Prostate gland (tissue), 2 donors: ENCODE results near the gene DICER1.

Experiments used
- POLR2A ChIP-seq: fragments of 450-650 bp; IDR thresholded peaks from one replicate; pipeline ENCODE4 v1.6.1; 2016; ENCODE audit warnings: antibody characterized with exemption, mild to moderate bottlenecking
- POLR2AphosphoS5 ChIP-seq: sonication (generic); formaldehyde crosslinking; IDR thresholded peaks from one replicate; pipeline ENCODE4 v1.6.1; 2017; ENCODE audit warnings: antibody characterized with exemption
- TF ChIP-seq, protein P1 (sequence below), 4 experiments: fragments of 200-600 bp in 2 of 4; fragments of 450-650 bp in 2 of 4; sonication (generic) in 2 of 4; IDR thresholded peaks; 1 replicate in 3 of 4; 2 replicates in 1 of 4; pipeline ENCODE4 v1.5.1; 2016 to 2019; ENCODE audit warnings: antibody characterized with exemption in 4 of 4, mild to moderate bottlenecking in 2 of 4, moderate library complexity in 2 of 4

DNA sequence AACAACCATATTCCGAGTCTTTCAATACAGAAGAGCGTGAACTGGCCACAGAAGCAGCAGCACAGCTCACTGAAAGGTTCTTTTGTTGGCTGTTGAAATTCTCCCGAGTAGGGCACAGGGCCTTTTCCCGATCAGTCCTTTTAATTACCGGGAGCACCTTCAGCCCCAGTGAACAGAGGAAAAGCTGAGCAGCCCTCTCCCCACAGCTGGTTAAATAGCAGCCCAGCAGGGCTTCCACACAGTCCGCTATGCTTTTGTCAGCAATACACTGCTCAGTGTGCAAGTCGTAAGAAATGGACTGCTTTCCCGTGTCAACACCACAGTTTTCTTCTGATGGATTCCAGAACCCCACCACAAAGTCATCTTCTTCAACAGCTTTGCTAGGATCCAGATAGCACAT is 61.3 kb downstream of the DICER1 start:
- TF ChIP-seq, protein P1, sequence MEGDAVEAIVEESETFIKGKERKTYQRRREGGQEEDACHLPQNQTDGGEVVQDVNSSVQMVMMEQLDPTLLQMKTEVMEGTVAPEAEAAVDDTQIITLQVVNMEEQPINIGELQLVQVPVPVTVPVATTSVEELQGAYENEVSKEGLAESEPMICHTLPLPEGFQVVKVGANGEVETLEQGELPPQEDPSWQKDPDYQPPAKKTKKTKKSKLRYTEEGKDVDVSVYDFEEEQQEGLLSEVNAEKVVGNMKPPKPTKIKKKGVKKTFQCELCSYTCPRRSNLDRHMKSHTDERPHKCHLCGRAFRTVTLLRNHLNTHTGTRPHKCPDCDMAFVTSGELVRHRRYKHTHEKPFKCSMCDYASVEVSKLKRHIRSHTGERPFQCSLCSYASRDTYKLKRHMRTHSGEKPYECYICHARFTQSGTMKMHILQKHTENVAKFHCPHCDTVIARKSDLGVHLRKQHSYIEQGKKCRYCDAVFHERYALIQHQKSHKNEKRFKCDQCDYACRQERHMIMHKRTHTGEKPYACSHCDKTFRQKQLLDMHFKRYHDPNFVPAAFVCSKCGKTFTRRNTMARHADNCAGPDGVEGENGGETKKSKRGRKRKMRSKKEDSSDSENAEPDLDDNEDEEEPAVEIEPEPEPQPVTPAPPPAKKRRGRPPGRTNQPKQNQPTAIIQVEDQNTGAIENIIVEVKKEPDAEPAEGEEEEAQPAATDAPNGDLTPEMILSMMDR (IDR thresholded peaks at IDR 0.05), result no peak
- TF ChIP-seq POLR2A (no peak), POLR2AphosphoS5 (no peak)
